Mucosa of descending colon (tissue), 3 donors: Measurements from ENCODE around the gene IQGAP2. TPM values are rescaled to one million over a fixed set of nuclear protein-coding genes. Genes with fewer than 3 reads are reported as not detected.

ENCODE experiments used
- ATAC-seq: fragments of 200-7000 bp; cut with Tn5 transposase; one replicate; pipeline ENCODE4 v1.9.1; 2020; ENCODE audit warnings: mild to moderate bottlenecking, moderate library complexity
- DNase-seq, 3 donors: peaks; one replicate each; pipeline ENCODE4 v3.0.0-alpha.2; 2020
- H3K36me3 ChIP-seq: fragments of 200-600 bp; one replicate; pipeline ENCODE4 v1.8.0; 2021; ENCODE audit warnings: low read depth, mild to moderate bottlenecking
- H3K4me1 ChIP-seq: fragments of 200-600 bp; one replicate; pipeline ENCODE4 v1.8.0; 2021; ENCODE audit warnings: low read depth, mild to moderate bottlenecking
- H3K4me3 ChIP-seq: fragments of 200-600 bp; one replicate; pipeline ENCODE4 v1.8.0; 2021; ENCODE audit warnings: mild to moderate bottlenecking
- H3K9me3 ChIP-seq: fragments of 200-600 bp; one replicate; pipeline ENCODE4 v1.8.0; 2021; ENCODE audit warnings: mild to moderate bottlenecking
- intact Hi-C, 2 donors: fragments of 100-400 bp; cut with DNase I in 1 of 2; cut with micrococcal nuclease in 1 of 2; formaldehyde crosslinking; loops; one replicate each; pipeline versions ENCODE4 v1.11.0 to v1.11.1; 2022; cut with DNase I, micrococcal nuclease
- total RNA-seq, 3 donors: library from RNA; stranded (reverse); fragmentation: NEBNext Ultra II Directional in 2 of 3; extraction: Animal tissue kit (Norgen Biotek cat#: 25700) in 2 of 3; gene quantifications; one replicate each; pipeline versions ENCODE4 v1.2.1 to v1.2.4, GENCODE V29; 2021 to 2023
- TF ChIP-seq, protein P1 (sequence below): fragments of 200-600 bp; IDR thresholded peaks from one replicate; pipeline ENCODE4 v1.8.0; 2022; ENCODE audit warnings: antibody characterized with exemption, mild to moderate bottlenecking
- donor health status: DM: no; HTN: no; CAD: no; lungs with moderate emphysema.
- donor health status: DM: no; HTN: no; CAD: no.
- donor health status: DM: no; HTN: yes; CAD: no.

The IQGAP2 gene
- total RNA-seq, 3 donors from 2014 or later = 59.7 to 159 (median 84.8) TPM

- Histone ChIP-seq H3K4me3 (no peak overlapping the region), H3K9me3 (no peaks in the 10 kb centered on the region), H3K4me1 (peaks cover 10% of the 10 kb centered on the region), H3K36me3 (no peaks in the 10 kb centered on the region)
- no peak for ATAC-seq
- intact Hi-C loops = no loop called here
- TF ChIP-seq, protein P1, sequence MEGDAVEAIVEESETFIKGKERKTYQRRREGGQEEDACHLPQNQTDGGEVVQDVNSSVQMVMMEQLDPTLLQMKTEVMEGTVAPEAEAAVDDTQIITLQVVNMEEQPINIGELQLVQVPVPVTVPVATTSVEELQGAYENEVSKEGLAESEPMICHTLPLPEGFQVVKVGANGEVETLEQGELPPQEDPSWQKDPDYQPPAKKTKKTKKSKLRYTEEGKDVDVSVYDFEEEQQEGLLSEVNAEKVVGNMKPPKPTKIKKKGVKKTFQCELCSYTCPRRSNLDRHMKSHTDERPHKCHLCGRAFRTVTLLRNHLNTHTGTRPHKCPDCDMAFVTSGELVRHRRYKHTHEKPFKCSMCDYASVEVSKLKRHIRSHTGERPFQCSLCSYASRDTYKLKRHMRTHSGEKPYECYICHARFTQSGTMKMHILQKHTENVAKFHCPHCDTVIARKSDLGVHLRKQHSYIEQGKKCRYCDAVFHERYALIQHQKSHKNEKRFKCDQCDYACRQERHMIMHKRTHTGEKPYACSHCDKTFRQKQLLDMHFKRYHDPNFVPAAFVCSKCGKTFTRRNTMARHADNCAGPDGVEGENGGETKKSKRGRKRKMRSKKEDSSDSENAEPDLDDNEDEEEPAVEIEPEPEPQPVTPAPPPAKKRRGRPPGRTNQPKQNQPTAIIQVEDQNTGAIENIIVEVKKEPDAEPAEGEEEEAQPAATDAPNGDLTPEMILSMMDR = no peak
- DNase-seq = no peak
These were observed 42.7 kb downstream of the IQGAP2 start for GRCh38 chr5:76445830-76446229.

- TF ChIP-seq, protein P1 = no peak
- intact Hi-C loops = no loop called here
- no peaks in the 10 kb centered on the region for H3K36me3 ChIP-seq
These were observed 43.7 kb downstream of the IQGAP2 start for GRCh38 chr5:76446776-76447175.

DNA sequence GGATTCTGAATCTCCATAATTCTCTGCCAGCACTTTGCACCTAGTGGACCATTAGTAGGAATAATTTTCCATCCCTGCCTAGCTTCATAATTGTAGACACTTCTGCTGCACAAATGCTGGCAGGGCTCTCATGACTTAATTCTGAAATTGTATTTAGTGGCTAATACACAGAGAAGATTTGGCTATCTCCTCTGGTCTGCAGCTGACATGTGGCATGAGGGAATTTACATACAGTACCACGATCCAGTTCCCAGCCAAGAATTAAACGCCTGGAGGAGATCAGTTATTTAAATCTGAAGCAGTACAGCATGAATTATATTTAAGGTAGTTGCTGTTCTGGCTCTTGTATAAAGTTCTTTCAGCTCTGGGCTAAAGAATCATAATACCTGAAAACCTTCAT lies 46.5 kb downstream of the IQGAP2 start:
- Histone ChIP-seq H3K36me3 (no peaks in the 10 kb centered on the region), H3K4me3 (no peak overlapping the region), H3K4me1 (peaks cover 24% of the 10 kb centered on the region), H3K9me3 (no peaks in the 10 kb centered on the region)
- ATAC-seq = no peak
- intact Hi-C loops = no loop called here
- TF ChIP-seq, protein P1 = no peak
- no peak for DNase-seq

More at GRCh38 chr5:76446776-76447175, 43.7 kb downstream of the IQGAP2 start:
- no peak for DNase-seq
- no peak for ATAC-seq
- Histone ChIP-seq H3K4me1 (peaks cover 10% of the 10 kb centered on the region), H3K9me3 (no peaks in the 10 kb centered on the region), H3K4me3 (no peak overlapping the region)

DNA sequence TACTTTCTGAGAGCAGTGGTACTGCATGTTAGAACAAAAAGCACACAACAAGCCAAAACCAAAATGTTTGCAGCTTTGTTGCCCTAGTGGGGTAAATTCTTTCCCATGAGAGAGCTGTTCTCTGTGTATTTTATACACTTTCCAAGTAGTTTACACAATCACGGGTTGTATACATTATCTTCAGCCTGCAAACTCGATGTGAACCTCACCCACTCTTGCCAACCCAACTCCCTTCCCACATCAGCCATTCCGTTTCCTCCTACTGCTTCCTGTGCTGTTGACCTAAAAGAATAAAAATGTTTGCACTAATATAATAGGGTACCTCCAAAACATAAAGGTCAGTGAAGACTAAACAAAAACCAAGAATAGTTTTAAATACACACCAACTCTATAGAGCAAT lies 47.0 kb downstream of the IQGAP2 start:
- DNase-seq (no peak), ATAC-seq (peak; percentile 35)
- Histone ChIP-seq H3K4me1 (peaks cover 24% of the 10 kb centered on the region), H3K9me3 (no peaks in the 10 kb centered on the region), H3K36me3 (no peaks in the 10 kb centered on the region), H3K4me3 (no peak overlapping the region)
- TF ChIP-seq, protein P1 = no peak
- intact Hi-C loops = no loop called here

GRCh38 chr5:76451031-76451701 lies 48.1 kb downstream of the IQGAP2 start:
- TF ChIP-seq, protein P1 = no peak
- intact Hi-C loops = no loop called here
- ATAC-seq = no peak
- Histone ChIP-seq H3K9me3 (no peaks in the 10 kb centered on the region), H3K4me1 (peaks cover 24% of the 10 kb centered on the region), H3K4me3 (no peak overlapping the region), H3K36me3 (no peaks in the 10 kb centered on the region)
- DNase-seq = no peak
